NCI-H128 (cell line): ENCODE data around the gene EVL.

Experiments used
- DNase-seq: peaks from one replicate; lab custom pipeline; 2025; ENCODE audit not compliant: unreplicated experiment; lab: John Stamatoyannopoulos, UW

Gene EVL

DNA sequence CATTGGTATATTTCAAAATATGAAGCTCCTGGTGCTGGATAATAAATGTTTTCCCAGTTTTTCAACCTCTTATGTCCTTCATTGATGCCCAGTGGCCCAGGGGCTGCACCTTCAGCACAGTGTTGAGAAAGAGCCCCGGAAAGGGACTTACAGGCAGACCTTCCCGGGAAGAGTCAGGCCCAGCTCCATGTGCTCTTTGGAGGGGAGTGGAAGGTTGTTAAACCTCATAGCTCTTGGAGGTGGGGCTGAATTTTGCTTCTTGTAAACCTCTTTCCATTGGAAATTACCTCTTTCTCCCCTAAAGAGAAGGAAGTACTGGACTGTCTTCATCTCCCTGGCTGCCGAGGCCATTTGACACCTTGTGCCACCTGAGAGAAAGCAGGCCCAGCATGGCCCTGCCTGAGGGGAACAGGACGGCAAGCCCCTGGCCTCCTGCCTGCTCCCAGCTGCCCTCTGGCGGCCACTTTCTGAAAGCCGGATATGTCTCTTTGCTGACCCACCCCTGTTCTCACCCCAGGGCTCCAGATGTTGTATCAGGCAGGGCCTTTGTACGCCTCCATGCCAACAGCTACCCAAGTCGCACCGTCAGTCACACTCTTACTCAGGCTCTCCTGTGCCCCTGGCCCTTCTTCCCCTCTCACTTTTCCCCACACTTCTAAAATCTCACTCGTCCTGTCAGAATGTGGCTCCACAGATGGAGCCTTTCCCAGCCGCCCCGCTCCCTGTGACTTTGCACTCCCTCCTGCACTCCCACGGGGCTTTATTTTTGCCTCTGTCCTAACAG is 43.0 kb downstream of the EVL start:
- DNase-seq, result peak; percentile 64

- no peak for DNase-seq
Measured at GRCh38 chr14:100108840-100109593, 43.8 kb downstream of the EVL start.

DNA sequence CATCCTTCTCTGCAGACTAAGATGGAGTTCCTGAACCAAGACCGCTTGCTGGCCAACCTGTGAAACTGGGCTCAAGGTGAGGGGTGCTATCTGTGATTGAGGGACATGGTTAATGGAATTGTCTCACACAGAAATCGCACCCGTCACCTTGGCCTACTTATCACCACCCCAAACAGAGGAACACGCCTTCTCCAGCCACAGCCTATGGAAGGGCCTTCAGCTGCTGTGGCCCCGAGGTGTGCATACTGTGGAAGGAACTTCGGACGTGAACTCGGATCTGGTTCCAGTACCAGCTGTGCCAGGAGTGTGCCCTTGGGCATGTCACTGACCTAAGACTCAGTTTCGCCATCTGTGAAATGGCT is 44.4 kb downstream of the EVL start:
- DNase-seq, result no peak

DNA sequence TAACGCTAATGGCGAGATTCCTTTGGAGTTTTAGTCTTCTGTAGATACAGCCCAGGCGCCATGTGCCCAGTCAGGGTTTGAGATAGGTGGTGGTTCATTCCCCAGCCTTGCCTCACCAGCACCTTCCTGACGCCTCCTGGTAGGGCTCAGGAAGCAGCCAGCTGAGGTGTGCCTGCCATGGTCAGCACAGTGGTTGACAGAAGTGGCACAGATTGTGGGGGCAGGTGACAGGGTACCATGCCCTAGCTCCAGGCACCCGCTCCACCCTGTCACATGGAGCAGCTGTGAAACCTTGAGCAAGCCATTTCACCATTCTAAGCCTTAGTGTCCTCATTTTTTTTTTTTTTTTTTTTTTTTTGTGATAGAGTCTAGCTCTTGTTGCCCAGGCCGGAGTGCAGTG is 45.6 kb downstream of the EVL start:
- no peak for DNase-seq

- no peak for DNase-seq
Measured at GRCh38 chr14:100111931-100112704, 46.9 kb downstream of the EVL start.

GRCh38 chr14:100114109-100114765 is 49.0 kb downstream of the EVL start:
- DNase-seq, result no peak

DNA sequence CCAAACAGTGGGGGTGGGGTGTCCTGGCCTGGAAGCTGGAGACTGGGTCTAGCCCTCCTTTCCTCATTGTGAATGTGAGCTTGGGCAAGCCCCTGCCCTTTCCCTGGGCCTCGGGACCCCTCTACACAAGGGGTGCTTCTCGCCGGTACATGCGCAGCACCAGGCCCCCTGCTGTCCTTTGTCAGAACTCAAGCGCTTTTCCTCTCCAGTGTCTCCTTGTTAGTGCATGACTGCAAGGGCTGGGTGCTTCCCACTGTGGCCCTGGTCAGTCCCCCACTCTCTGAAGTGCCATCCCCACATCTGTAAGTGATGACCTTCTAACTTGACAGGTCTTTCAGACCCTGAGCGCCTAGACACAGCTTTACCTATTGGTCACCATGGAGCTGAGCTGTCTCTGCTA is 50.0 kb downstream of the EVL start:
- no peak for DNase-seq

GRCh38 chr14:100115726-100116125 is 50.5 kb downstream of the EVL start:
- DNase-seq, result no peak

DNA sequence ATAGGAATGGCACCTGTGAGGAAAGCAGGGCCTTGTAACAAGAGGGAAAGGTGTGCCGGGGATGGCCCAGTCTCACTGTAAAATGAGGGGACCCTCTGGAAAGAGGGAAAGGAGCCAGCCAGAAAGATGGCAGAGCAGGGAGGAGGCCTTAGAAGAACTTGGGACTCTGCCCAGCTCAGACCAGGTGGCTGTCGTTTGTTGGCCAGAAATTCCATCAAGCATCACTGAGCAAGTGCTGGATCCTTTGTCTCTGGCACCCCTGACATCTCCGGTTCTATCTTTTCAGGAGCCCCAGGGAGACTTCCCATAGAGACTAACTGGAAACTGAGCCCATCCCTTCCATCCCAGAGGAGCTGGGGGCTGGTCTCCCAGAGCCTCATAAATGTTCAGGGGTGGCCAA is 50.9 kb downstream of the EVL start:
- no peak for DNase-seq

GRCh38 chr14:100117026-100117425 is 51.8 kb downstream of the EVL start:
- DNase-seq, result no peak

DNA sequence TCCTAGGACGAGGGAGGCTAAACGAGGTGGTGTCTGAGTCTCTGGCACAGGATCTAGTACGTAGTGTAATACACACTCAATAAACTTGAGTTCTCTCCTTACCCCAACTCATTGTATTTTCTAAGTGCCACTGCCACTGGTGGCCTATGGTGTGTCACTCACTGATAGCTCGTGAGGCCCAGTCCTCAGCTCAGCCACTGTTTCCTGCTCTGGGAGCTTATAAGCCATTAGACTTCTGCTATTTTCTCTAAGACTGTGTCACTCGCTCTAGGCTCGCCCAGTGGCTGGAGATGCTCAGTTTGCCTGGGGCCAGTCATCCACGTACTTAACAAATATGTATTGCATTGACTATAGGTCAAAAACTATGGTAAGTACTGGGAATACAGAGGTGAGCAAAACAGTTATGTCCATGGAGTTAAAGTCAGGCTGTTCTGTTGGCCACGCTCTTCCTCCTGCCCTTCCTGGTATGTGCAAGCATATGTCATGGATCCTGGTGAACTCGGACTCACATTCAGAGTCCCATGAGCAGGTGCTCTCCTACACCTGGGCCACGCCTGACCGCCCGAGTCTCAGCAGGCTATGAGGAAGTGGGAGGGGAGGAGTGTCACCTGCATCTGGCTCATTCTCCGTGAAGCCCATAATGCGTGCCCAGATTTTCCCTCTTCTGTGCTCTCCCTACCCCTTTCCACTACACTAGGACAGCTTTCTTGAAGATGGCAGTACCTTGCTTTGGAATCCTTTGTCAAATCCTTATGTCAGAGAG is 52.6 kb downstream of the EVL start:
- DNase-seq, result no peak

GRCh38 chr14:100118396-100119011 is 53.3 kb downstream of the EVL start:
- DNase-seq, result no peak

GRCh38 chr14:100119251-100119650 is 54.0 kb downstream of the EVL start:
- DNase-seq, result no peak

DNA sequence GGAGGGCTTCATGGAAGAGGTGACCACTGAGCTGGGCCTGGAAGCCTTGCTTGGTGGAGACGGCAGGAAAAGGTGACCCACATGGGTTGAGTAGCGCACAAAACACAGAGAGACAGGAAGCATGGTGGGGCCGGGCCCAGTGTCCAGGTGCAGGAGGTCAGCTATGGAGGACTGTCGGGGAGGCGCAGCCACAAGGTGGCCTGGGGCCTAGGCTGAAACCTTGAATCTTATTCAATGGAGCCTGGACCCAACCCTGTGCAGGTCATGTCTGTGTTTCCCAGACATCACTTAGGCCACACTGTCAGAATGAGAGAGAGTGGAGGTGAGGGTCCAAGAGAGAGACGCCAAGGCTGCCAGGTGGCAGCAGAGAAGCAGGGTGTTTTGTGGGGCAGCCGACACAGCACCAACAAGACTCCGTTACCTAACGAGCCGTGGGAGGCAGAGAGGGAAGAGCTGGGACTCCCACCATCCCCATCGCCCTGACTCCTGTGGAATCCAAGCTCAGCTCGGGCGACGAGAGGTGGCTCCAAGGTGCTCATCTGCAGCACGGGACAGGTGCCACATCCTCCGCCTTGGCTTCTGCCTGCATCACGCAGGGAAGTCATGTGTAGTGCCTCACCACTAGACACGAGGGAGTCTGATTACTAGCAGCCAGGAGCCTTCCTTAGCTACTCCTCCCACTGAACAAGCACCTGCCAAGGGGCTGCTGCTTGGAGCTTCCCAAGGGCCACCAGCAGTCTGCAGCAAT is 55.5 kb downstream of the EVL start:
- DNase-seq, result no peak

- no peak for DNase-seq
Measured at GRCh38 chr14:100121643-100122480, 56.6 kb downstream of the EVL start.

GRCh38 chr14:100122481-100123223 is 57.4 kb downstream of the EVL start:
- no peak for DNase-seq

DNA sequence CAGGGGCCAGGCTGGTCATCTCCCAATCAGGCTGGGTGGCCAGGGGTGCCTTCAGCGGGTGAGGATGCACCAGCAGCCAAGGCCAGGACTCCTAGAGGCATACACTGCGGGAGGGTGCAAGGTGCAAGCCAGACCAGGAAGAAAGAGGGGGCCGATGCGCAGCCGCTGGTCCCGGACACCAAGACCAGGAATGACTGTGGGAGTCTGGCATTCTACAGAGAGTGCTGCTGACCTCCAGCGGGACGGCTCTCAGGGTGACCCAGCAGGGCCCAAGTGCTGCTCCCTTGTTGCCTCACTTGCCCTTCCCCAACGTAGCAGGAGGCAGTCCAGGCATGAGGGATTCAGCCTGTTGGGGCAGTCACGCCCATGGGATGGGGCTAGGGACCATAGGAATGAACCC is 58.4 kb downstream of the EVL start:
- no peak for DNase-seq

DNA sequence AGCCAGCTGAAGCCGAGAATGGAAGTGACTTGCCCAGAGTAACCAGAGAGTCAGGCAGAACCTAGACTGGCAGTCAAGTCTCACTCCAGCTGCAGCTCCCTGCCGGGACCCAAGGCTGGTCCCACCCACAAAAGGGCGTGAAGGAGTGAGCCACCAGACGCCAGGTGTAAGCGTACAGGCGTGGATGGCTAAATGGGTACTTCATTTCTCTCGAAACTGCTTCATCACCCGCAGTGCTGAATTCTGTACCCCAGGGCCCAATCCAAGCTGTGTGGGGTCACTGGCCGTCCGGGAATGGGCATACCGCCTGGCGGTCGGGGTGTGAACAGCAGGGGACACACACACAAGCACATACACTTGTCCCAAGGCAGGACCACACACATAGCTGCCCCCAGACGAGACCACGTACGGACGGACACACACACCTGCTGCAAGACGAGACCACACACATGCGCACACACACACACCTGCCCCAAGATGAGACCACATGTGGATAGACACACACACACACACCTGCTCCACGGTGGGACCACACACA is 59.4 kb downstream of the EVL start:
- DNase-seq, result peak; percentile 32
